GM18907 (cell line): ENCODE data around the gene CYP27A1.
A peak's percentile ranks its signal among the peaks of the same experiment; 100 is the strongest.

Experiments used
- ATAC-seq: cut with Tn5 transposase; IDR thresholded peaks from one replicate; pipeline ENCODE4 v1.9.1; 2021; ENCODE audit warnings: mild to moderate bottlenecking, moderate library complexity; ENCODE audit not compliant: unreplicated experiment

CYP27A1 gene

GRCh38 chr2:218781691-218782527 is at the start of gene CYP27A1:
CYP27A1 (plus strand) TSS chr2:218782147; CDS start chr2:218782183, 36 bp downstream.
- ATAC-seq, result no peak

- no peak for ATAC-seq
Measured at GRCh38 chr2:218732761-218733158, 49.2 kb upstream of the CYP27A1 start.

- ATAC-seq, result peak; percentile 62
Measured at GRCh38 chr2:218733171-218734021, 48.6 kb upstream of the CYP27A1 start.

GRCh38 chr2:218734190-218734975 is 47.6 kb upstream of the CYP27A1 start:
- no peak for ATAC-seq

GRCh38 chr2:218736531-218736930 is 45.4 kb upstream of the CYP27A1 start:
- ATAC-seq, result no peak

GRCh38 chr2:218743068-218743467 is 38.9 kb upstream of the CYP27A1 start:
- no peak for ATAC-seq

- ATAC-seq, result no peak
Measured at GRCh38 chr2:218744615-218745014, 37.3 kb upstream of the CYP27A1 start.

- ATAC-seq, result no peak
Measured at GRCh38 chr2:218745160-218745558, 36.8 kb upstream of the CYP27A1 start.

- no peak for ATAC-seq
Measured at GRCh38 chr2:218745559-218746469, 36.1 kb upstream of the CYP27A1 start.

GRCh38 chr2:218746470-218746795 is 35.5 kb upstream of the CYP27A1 start:
- ATAC-seq, result no peak

GRCh38 chr2:218746960-218747359 is 35.0 kb upstream of the CYP27A1 start:
- ATAC-seq, result no peak

GRCh38 chr2:218748741-218749441 is 33.1 kb upstream of the CYP27A1 start:
- ATAC-seq, result no peak

- no peak for ATAC-seq
Measured at GRCh38 chr2:218754201-218754600, 27.7 kb upstream of the CYP27A1 start.

- ATAC-seq, result no peak
Measured at GRCh38 chr2:218754781-218755180, 27.2 kb upstream of the CYP27A1 start.

GRCh38 chr2:218755198-218755566 is 26.8 kb upstream of the CYP27A1 start:
- no peak for ATAC-seq

- no peak for ATAC-seq
Measured at GRCh38 chr2:218755567-218756404, 26.2 kb upstream of the CYP27A1 start.

GRCh38 chr2:218756599-218757377 is 25.2 kb upstream of the CYP27A1 start:
- ATAC-seq, result no peak

- ATAC-seq, result no peak
Measured at GRCh38 chr2:218761795-218762194, 20.2 kb upstream of the CYP27A1 start.
